Measurements from ENCODE around the gene SNX10.

DNA sequence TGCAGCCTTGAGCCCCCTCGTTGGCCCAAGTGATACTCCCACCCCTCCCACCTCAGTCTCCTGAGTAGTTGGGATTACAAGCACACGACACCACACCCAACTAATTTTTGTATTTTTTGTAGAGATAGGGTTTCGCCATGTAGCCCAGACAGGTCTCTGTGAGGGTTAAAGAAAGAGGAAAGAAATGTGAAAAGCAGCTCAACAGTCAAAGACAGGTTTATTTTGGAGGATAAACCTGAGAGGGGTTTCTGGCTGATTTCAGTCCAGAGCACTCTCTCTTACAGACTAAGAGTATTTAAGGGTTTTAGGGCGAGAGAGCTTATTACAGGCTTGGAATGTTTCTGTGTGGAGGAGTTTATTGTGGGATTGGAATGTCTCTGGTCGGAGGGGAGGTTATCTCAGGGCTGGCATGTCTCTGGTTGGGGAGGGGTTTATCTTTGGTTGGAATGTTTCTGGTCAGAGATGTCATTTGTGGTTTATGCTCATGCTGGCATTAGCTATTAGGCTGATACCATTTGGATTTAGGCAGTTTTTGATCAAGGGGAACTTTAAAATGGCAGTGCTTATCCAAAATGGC lies 26.1 kb upstream of the SNX10 start:
- no peak for TF ChIP-seq POLR2AphosphoS5 (IDR thresholded peaks at IDR 0.05)
- TF ChIP-seq, protein P1, sequence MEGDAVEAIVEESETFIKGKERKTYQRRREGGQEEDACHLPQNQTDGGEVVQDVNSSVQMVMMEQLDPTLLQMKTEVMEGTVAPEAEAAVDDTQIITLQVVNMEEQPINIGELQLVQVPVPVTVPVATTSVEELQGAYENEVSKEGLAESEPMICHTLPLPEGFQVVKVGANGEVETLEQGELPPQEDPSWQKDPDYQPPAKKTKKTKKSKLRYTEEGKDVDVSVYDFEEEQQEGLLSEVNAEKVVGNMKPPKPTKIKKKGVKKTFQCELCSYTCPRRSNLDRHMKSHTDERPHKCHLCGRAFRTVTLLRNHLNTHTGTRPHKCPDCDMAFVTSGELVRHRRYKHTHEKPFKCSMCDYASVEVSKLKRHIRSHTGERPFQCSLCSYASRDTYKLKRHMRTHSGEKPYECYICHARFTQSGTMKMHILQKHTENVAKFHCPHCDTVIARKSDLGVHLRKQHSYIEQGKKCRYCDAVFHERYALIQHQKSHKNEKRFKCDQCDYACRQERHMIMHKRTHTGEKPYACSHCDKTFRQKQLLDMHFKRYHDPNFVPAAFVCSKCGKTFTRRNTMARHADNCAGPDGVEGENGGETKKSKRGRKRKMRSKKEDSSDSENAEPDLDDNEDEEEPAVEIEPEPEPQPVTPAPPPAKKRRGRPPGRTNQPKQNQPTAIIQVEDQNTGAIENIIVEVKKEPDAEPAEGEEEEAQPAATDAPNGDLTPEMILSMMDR (IDR thresholded peaks at IDR 0.05), result no peak
